ENCODE results near the gene MKNK2. TPM values are rescaled to one million over a fixed set of nuclear protein-coding genes. Genes with fewer than 3 reads are reported as not detected.

Gene MKNK2
- total and polyA plus RNA-seq, 4 donors = 22.2 to 66.0 (median 57.8) TPM

DNA sequence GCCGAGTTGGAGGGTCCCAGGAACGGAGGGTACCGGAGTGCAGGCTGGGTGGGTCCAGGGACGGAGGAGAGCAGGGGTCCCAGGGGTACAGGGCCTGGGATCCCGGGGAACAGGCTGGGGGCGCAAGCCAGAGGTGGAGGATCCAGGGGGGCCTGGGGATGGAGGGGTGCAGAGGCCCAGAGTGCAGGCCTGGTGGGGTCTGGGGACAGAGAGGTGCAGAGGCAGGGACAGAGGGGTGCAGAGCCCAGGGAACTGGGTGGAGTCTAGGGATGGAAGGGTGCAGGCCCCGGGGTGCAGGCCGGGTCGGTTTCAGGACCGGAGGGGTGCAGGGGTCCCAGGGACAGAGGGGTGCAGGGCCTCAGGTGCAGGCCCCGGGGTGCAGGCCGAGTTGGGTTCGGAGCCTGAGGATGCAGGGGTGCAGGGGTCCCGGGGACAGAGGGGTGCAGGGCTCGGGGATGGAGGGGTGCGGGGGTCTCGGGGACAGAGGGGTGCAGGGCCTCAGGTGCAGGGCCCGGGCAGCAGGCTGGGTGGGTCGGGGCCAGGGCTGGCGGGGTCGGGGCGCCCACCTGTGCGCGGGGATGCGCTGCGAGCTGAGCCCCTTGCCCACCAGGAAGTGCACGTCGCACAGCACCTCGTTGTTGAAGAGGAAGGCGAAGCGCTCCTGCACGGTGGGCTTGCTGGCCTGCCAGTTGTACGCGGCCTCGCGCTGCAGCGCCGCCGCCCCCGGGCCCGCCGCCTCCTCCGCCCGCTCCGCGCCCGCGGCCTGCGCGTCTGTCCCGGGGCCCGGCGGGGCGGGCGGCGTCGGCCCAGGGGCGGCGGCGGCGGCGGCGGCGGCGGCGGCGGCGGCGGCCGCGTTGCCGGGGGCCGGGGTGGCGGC is 36.1 kb downstream of the MKNK2 start:
- peak overlapping the region; percentile 53 for H3K4me3 ChIP-seq (ENCODE audit: low read depth, low read length)
- 10% methylated on average over 64 of the region's 74 CpGs for WGBS (ENCODE audit: insufficient coverage)
- peaks cover 45% of the 10 kb centered on the region for H3K36me3 ChIP-seq (ENCODE audit: control insufficient read depth, insufficient read depth, low read length)
- no peaks in the 10 kb centered on the region for H3K9me3 ChIP-seq (ENCODE audit: control insufficient read depth, insufficient read depth, low read length)
- DNase-seq (ENCODE audit: low read depth in 4 of 6, low spot score in 6 of 6) = peak in 2 of 6 donors; percentile 42 to 47
- H3K27ac ChIP-seq (ENCODE audit: low read depth, low read length) = no peak overlapping the region
- peaks cover 41% of the 10 kb centered on the region for H3K4me1 ChIP-seq (ENCODE audit: control insufficient read depth, insufficient read depth, low read length)
- H3K27me3 ChIP-seq (ENCODE audit: control insufficient read depth, insufficient read depth, low read length) = no peaks in the 10 kb centered on the region

- DNase-seq (ENCODE audit: low read depth in 4 of 6, low spot score in 6 of 6) = no peak
- Histone ChIP-seq H3K4me1 (ENCODE audit: control insufficient read depth, insufficient read depth, low read length) (peaks cover 33% of the 10 kb centered on the region), H3K27ac (ENCODE audit: low read depth, low read length) (no peak overlapping the region), H3K36me3 (ENCODE audit: control insufficient read depth, insufficient read depth, low read length) (peaks cover 46% of the 10 kb centered on the region), H3K4me3 (ENCODE audit: low read depth, low read length) (peak overlapping the region; percentile 53), H3K27me3 (ENCODE audit: control insufficient read depth, insufficient read depth, low read length) (no peaks in the 10 kb centered on the region), H3K9me3 (ENCODE audit: control insufficient read depth, insufficient read depth, low read length) (no peaks in the 10 kb centered on the region)
- WGBS (ENCODE audit: insufficient coverage) = 74% methylated on average over 4 of the region's 5 CpGs
Observed at GRCh38 chr19:2014131-2014571, 36.9 kb downstream of the MKNK2 start.

GRCh38 chr19:2013683-2013961 is 37.4 kb downstream of the MKNK2 start:
- no peaks in the 10 kb centered on the region for H3K9me3 ChIP-seq (ENCODE audit: control insufficient read depth, insufficient read depth, low read length)
- no peak overlapping the region for H3K4me3 ChIP-seq (ENCODE audit: low read depth, low read length)
- no peak for DNase-seq (ENCODE audit: low read depth in 4 of 6, low spot score in 6 of 6)
- H3K27me3 ChIP-seq (ENCODE audit: control insufficient read depth, insufficient read depth, low read length) = no peaks in the 10 kb centered on the region
- H3K36me3 ChIP-seq (ENCODE audit: control insufficient read depth, insufficient read depth, low read length) = peaks cover 46% of the 10 kb centered on the region
- 80% methylated on average over 6 of the region's 6 CpGs for WGBS (ENCODE audit: insufficient coverage)
- H3K4me1 ChIP-seq (ENCODE audit: control insufficient read depth, insufficient read depth, low read length) = peaks cover 33% of the 10 kb centered on the region
- no peak overlapping the region for H3K27ac ChIP-seq (ENCODE audit: low read depth, low read length)

DNA sequence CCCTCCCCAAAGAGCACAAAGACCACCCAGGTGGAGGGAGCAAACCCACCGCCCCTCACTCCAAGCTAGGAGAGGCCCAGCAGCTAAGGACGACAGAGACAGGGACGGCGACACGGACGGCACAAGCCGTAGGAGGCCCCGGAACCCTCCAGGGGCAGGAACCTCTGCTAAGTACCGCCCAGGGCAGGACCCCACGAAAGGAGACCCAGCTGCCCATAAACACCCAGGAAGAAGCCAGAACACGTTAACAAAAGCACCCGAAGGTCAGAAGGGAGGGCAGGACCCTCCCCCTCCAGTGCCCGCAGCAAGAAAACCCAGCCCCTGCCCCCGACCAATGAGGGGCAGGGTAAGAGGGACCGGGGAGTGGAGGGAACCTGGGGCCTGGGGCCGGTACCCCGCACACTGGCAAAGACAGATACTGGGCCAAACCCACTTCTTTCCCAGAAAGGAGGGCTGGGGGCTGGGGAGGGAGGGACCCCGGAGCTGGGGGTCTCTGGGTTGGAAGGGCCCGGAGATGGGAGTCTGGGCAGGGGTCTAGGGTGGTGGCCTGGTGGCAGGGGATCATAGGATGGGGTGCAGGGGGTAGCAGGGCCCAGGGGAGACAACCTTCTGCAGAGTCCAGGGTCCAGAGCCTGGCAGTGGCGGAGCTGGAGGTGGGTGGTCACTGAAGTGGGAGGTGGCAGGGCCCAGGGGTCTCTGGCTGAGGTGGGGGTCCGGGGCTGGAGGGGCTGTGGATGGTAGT is 37.9 kb downstream of the MKNK2 start:
- 65% methylated on average over 14 of the region's 21 CpGs for WGBS (ENCODE audit: insufficient coverage)
- Histone ChIP-seq H3K9me3 (ENCODE audit: control insufficient read depth, insufficient read depth, low read length) (no peaks in the 10 kb centered on the region), H3K4me1 (ENCODE audit: control insufficient read depth, insufficient read depth, low read length) (peaks cover 33% of the 10 kb centered on the region), H3K27me3 (ENCODE audit: control insufficient read depth, insufficient read depth, low read length) (no peaks in the 10 kb centered on the region), H3K36me3 (ENCODE audit: control insufficient read depth, insufficient read depth, low read length) (peaks cover 46% of the 10 kb centered on the region), H3K4me3 (ENCODE audit: low read depth, low read length) (no peak overlapping the region), H3K27ac (ENCODE audit: low read depth, low read length) (no peak overlapping the region)
- DNase-seq (ENCODE audit: low read depth in 4 of 6, low spot score in 6 of 6) = no peak

DNA sequence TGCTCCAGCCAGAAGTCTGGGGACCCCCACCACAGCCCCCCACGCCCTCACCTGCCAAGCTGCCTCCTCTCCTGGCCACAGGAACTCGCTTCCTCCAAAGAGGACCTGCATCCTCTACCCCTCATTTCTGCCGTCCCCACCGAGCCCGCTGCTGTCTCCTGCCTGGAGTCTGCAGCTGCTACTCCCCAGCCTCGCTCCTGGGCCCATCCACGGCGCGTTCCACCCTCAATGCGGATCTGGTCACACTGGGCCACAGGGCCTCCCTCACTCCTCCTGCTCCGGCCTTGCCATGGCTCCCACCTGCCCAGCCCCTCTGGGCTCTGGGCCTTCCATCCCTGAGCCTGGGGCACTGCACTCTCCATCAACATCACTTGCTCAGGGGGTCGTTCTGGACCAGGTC is 39.9 kb downstream of the MKNK2 start:
- DNase-seq (ENCODE audit: low read depth in 4 of 6, low spot score in 6 of 6) = no peak
- peaks cover 46% of the 10 kb centered on the region for H3K36me3 ChIP-seq (ENCODE audit: control insufficient read depth, insufficient read depth, low read length)
- H3K4me3 ChIP-seq (ENCODE audit: low read depth, low read length) = no peak overlapping the region
- no peaks in the 10 kb centered on the region for H3K9me3 ChIP-seq (ENCODE audit: control insufficient read depth, insufficient read depth, low read length)
- H3K27me3 ChIP-seq (ENCODE audit: control insufficient read depth, insufficient read depth, low read length) = no peaks in the 10 kb centered on the region
- no peak overlapping the region for H3K27ac ChIP-seq (ENCODE audit: low read depth, low read length)
- 95% methylated on average over 12 of the region's 12 CpGs for WGBS (ENCODE audit: insufficient coverage)
- peaks cover 27% of the 10 kb centered on the region for H3K4me1 ChIP-seq (ENCODE audit: control insufficient read depth, insufficient read depth, low read length)

DNA sequence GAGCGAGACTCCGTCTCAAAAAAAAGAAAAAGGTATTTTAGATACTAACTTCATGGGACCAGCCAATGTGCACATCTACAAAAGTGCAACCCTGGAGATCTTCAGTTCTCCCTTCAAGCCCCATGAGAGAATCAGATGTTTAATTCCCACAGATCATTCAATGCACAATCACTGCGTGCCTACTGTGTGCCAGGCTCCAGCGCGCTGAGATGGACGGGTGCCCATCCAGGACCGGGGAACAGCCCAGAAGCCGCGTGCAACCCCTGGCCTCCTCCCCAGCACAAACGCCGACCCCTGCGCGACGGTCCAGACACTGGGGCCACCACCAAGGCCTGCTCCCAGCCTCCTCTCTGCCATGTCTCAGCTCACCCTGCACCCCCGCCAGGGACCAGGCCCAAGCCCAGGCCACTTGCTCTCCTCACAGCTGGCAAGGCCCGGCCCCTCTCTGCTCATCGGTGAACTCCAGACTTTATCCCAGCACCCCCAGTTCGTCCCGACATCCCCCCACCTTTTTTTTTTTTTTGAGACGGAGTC is 40.8 kb downstream of the MKNK2 start:
- 97% methylated on average over 15 of the region's 20 CpGs for WGBS (ENCODE audit: insufficient coverage)
- DNase-seq (ENCODE audit: low read depth in 4 of 6, low spot score in 6 of 6) = no peak
- H3K27ac ChIP-seq (ENCODE audit: low read depth, low read length) = no peak overlapping the region

GRCh38 chr19:2003874-2004273 is 47.2 kb downstream of the MKNK2 start:
- no peak for DNase-seq (ENCODE audit: low read depth in 4 of 6, low spot score in 6 of 6)
- Histone ChIP-seq H3K27ac (ENCODE audit: low read depth, low read length) (no peak overlapping the region), H3K36me3 (ENCODE audit: control insufficient read depth, insufficient read depth, low read length) (peaks cover 47% of the 10 kb centered on the region), H3K9me3 (ENCODE audit: control insufficient read depth, insufficient read depth, low read length) (no peaks in the 10 kb centered on the region), H3K4me1 (ENCODE audit: control insufficient read depth, insufficient read depth, low read length) (no peaks in the 10 kb centered on the region), H3K4me3 (ENCODE audit: low read depth, low read length) (no peak overlapping the region), H3K27me3 (ENCODE audit: control insufficient read depth, insufficient read depth, low read length) (no peaks in the 10 kb centered on the region)
- 81% methylated on average over 3 of the region's 4 CpGs for WGBS (ENCODE audit: insufficient coverage)

More for the DNA sequence above, 40.8 kb downstream of the MKNK2 start:
- Histone ChIP-seq H3K36me3 (ENCODE audit: control insufficient read depth, insufficient read depth, low read length) (peaks cover 46% of the 10 kb centered on the region), H3K4me3 (ENCODE audit: low read depth, low read length) (no peak overlapping the region), H3K27me3 (ENCODE audit: control insufficient read depth, insufficient read depth, low read length) (no peaks in the 10 kb centered on the region), H3K4me1 (ENCODE audit: control insufficient read depth, insufficient read depth, low read length) (peaks cover 25% of the 10 kb centered on the region), H3K9me3 (ENCODE audit: control insufficient read depth, insufficient read depth, low read length) (no peaks in the 10 kb centered on the region)

DNA sequence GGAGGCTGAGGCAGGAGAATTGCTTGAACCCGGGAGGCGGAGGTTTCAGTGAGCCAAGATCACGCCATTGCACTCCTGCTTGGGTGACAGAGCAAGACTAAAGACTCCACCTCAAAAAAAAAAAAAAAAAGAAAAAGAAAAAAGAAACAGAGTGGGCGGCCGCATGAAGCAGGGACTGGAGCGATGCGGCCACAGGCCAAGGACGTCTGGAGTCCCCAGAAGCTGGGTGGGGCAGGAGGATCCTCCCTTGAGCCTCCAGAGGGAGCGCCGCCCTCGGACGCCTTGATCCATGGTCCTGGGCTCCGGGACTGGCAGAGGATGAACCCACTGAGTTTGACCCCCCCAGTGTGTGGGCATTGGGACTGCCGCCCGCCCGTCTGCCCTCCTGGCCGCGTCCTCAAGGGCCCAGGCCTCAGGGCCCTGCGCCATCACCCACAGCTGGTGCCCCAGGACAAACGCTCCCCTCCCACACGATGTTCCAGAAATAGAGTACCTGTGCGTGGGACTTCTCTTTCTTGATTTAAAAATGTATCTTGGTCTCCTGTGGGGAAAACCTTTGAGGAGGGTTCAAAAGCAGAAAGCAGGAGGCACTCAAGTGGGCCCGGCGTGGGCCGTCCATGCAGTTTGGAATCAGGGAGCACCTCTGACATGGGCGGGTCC is 51.1 kb downstream of the MKNK2 start:
- DNase-seq (ENCODE audit: low read depth in 4 of 6, low spot score in 6 of 6) = no peak
- H3K4me3 ChIP-seq (ENCODE audit: low read depth, low read length) = no peak overlapping the region
- H3K9me3 ChIP-seq (ENCODE audit: control insufficient read depth, insufficient read depth, low read length) = no peaks in the 10 kb centered on the region
- peaks cover 75% of the 10 kb centered on the region for H3K36me3 ChIP-seq (ENCODE audit: control insufficient read depth, insufficient read depth, low read length)
- no peaks in the 10 kb centered on the region for H3K4me1 ChIP-seq (ENCODE audit: control insufficient read depth, insufficient read depth, low read length)
- H3K27me3 ChIP-seq (ENCODE audit: control insufficient read depth, insufficient read depth, low read length) = no peaks in the 10 kb centered on the region
- WGBS (ENCODE audit: insufficient coverage) = 94% methylated on average over 14 of the region's 26 CpGs
- H3K27ac ChIP-seq (ENCODE audit: low read depth, low read length) = no peak overlapping the region
